Liver (tissue), 9 donors: ENCODE data around the gene WSCD2. TPM values are rescaled to one million over a fixed set of nuclear protein-coding genes. Genes with fewer than 3 reads are reported as not detected.

Experiments used
- DNase-seq: peaks from one replicate; pipeline ENCODE4 v3.0.0-alpha.2; 2017; ENCODE audit warnings: low spot score
- H3K27ac ChIP-seq, 2 donors: one replicate each; pipeline ENCODE4 v1.7.0; 2013; ENCODE audit warnings: inconsistent platforms in 2 of 2, low read length in 2 of 2, control low read depth in 1 of 2, low read depth in 1 of 2, mild to moderate bottlenecking in 1 of 2
- H3K27me3 ChIP-seq, 4 donors: one replicate each; pipeline versions ENCODE4 v1.6.1 to v1.7.0; 2013; ENCODE audit warnings: low read length in 3 of 4, inconsistent platforms in 1 of 4, mild to moderate bottlenecking in 1 of 4, moderate library complexity in 1 of 4; ENCODE audit not compliant: control insufficient read depth in 4 of 4, insufficient read depth in 4 of 4
- H3K36me3 ChIP-seq, 4 donors: one replicate each; pipeline versions ENCODE4 v1.6.1 to v1.7.0; 2013; ENCODE audit warnings: low read length in 3 of 4, mild to moderate bottlenecking in 3 of 4, low read depth in 1 of 4, moderate library complexity in 1 of 4; ENCODE audit not compliant: control insufficient read depth in 4 of 4, insufficient read depth in 3 of 4
- H3K4me1 ChIP-seq, 4 donors: one replicate each; pipeline versions ENCODE4 v1.6.1 to v1.7.0; 2013; ENCODE audit warnings: low read length in 3 of 4, mild to moderate bottlenecking in 3 of 4, moderate library complexity in 1 of 4; ENCODE audit not compliant: control insufficient read depth in 4 of 4, insufficient read depth in 4 of 4
- H3K4me3 ChIP-seq, 3 donors: one replicate each; pipeline versions ENCODE4 v1.6.1 to v1.7.0; 2013; ENCODE audit warnings: low read length in 3 of 3, control low read depth in 1 of 3, low read depth in 1 of 3, mild to moderate bottlenecking in 1 of 3
- H3K9ac ChIP-seq, 2 donors: one replicate each; pipeline ENCODE4 v1.7.0; 2013; ENCODE audit warnings: low read length in 2 of 2, mild to moderate bottlenecking in 2 of 2, moderate library complexity in 2 of 2, control low read depth in 1 of 2, low read depth in 1 of 2
- H3K9me3 ChIP-seq, 4 donors: one replicate each; pipeline versions ENCODE4 v1.6.1 to v1.7.0; 2013; ENCODE audit warnings: low read length in 3 of 4; ENCODE audit not compliant: control insufficient read depth in 4 of 4
- EGR1 ChIP-seq, 2 donors: IDR thresholded peaks; 2 replicates each; pipeline ENCODE4 v1.6.1; 2016 to 2018; ENCODE audit warnings: antibody characterized with exemption in 2 of 2, low read depth in 2 of 2
- FOXA1 ChIP-seq: IDR thresholded peaks from 2 replicates; pipeline ENCODE4 v1.6.1; 2016; ENCODE audit warnings: antibody characterized with exemption
- FOXA2 ChIP-seq: IDR thresholded peaks from 2 replicates; pipeline ENCODE4 v1.6.1; 2016; ENCODE audit warnings: antibody characterized with exemption
- HNF4A ChIP-seq, 2 donors: conservative IDR thresholded peaks; 2 replicates each; pipeline ENCODE4 v1.6.1; 2016; ENCODE audit warnings: antibody characterized with exemption in 2 of 2, mild to moderate bottlenecking in 2 of 2
- HNF4G ChIP-seq: IDR thresholded peaks from 2 replicates; pipeline ENCODE4 v1.6.1; 2016; ENCODE audit warnings: antibody characterized with exemption
- JUND ChIP-seq, 2 donors: IDR thresholded peaks; 2 replicates each; pipeline ENCODE4 v1.6.1; 2016; ENCODE audit warnings: antibody characterized with exemption in 2 of 2
- MAX ChIP-seq: IDR thresholded peaks from 2 replicates; pipeline ENCODE4 v1.6.1; 2016; ENCODE audit warnings: antibody characterized with exemption
- NR2F2 ChIP-seq: IDR thresholded peaks from 2 replicates; pipeline ENCODE4 v1.6.1; 2016; ENCODE audit warnings: antibody characterized with exemption
- RAD21 ChIP-seq, 2 donors: IDR thresholded peaks; 2 replicates each; pipeline ENCODE4 v1.6.1; 2016; ENCODE audit warnings: antibody characterized with exemption in 2 of 2, mild to moderate bottlenecking in 2 of 2
- RXRA ChIP-seq, 2 donors: IDR thresholded peaks; 2 replicates each; pipeline ENCODE4 v1.6.1; 2017 to 2018; ENCODE audit warnings: antibody characterized with exemption in 2 of 2, mild to moderate bottlenecking in 1 of 2
- SP1 ChIP-seq: IDR thresholded peaks from 2 replicates; pipeline ENCODE4 v1.6.1; 2018; ENCODE audit warnings: antibody characterized with exemption, mild to moderate bottlenecking
- TAF1 ChIP-seq: conservative IDR thresholded peaks from 2 replicates; pipeline ENCODE4 v1.6.1; 2016; ENCODE audit warnings: antibody characterized with exemption, mild to moderate bottlenecking
- YY1 ChIP-seq: IDR thresholded peaks from 2 replicates; pipeline ENCODE4 v1.6.1; 2016; ENCODE audit warnings: antibody characterized with exemption, mild to moderate bottlenecking
- WGBS: extraction: QIAGEN DNeasy Blood & Tissue Kit; methylation state at CpG from one replicate; pipeline ENCODE4 v1.1.7; 2013; 5-methylcytosine and 5-hydroxymethylcytosine counted together
- polyA plus RNA-seq, 2 donors: library from polyadenylated mRNA; stranded (reverse) in 1 of 2; unstranded in 1 of 2; fragments of 200-250 nt in 1 of 2; fragments of >200 nt in 1 of 2; fragmentation: Nextera tagmentation in 1 of 2; extraction: Ambion mirVana in 1 of 2; gene quantifications; one replicate each; pipeline versions ENCODE4 v1.2.1 to v1.2.3, GENCODE V29; 2013 to 2015
- total RNA-seq, 2 donors: library from RNA; depleted of rRNA; stranded (reverse); fragments of >200 nt; gene quantifications; one replicate each; pipeline ENCODE4 v1.2.3, GENCODE V29; 2014
- TF ChIP-seq, protein P1 (sequence below): IDR thresholded peaks from 2 replicates; pipeline ENCODE4 v1.6.1; 2016; ENCODE audit warnings: antibody characterized with exemption
- TF ChIP-seq, protein P2 (sequence below): IDR thresholded peaks from 2 replicates; pipeline ENCODE4 v1.6.1; 2016; ENCODE audit warnings: antibody characterized with exemption
- TF ChIP-seq, protein P3 (sequence below): IDR thresholded peaks from 2 replicates; pipeline ENCODE4 v1.6.1; 2016; ENCODE audit warnings: antibody characterized with exemption, mild to moderate bottlenecking
- donor health status: healthy.
- donor health status: healthy.
- donor health status: healthy.
- donor health status: healthy.
- donor health status: healthy.

Gene WSCD2
- total and polyA plus RNA-seq, 4 donors: under 0.01 to 0.09 (median 0.05) TPM; not detected in 1

DNA sequence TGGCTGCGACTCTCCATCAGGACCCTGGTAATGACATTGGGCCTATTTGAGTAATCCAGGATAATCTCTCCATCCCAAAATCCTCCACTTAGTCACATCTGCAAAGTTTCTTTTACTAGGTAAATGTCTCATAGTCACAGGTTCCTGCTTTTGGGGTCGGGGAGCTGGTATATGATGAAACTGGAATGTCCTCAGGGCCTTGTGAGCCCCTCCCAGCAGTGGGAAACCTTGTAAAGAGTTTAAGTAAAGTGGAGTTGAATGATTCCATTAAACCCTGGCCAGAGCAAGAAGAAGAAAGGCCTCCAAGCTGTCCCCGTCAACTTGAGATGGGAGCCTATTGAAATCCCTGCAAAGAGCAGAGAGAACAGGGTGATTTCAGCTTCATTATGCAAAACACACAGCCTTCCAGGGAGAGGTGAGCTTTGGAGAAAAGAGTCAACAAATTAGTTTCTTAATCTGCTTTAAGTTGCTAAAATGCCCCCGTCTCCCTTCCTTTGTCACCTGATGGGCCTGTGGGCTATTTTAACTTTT lies 12.6 kb downstream of the WSCD2 start (continued):
- TF ChIP-seq, protein P1, sequence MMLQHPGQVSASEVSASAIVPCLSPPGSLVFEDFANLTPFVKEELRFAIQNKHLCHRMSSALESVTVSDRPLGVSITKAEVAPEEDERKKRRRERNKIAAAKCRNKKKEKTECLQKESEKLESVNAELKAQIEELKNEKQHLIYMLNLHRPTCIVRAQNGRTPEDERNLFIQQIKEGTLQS: no peak
- TF ChIP-seq, protein P2, sequence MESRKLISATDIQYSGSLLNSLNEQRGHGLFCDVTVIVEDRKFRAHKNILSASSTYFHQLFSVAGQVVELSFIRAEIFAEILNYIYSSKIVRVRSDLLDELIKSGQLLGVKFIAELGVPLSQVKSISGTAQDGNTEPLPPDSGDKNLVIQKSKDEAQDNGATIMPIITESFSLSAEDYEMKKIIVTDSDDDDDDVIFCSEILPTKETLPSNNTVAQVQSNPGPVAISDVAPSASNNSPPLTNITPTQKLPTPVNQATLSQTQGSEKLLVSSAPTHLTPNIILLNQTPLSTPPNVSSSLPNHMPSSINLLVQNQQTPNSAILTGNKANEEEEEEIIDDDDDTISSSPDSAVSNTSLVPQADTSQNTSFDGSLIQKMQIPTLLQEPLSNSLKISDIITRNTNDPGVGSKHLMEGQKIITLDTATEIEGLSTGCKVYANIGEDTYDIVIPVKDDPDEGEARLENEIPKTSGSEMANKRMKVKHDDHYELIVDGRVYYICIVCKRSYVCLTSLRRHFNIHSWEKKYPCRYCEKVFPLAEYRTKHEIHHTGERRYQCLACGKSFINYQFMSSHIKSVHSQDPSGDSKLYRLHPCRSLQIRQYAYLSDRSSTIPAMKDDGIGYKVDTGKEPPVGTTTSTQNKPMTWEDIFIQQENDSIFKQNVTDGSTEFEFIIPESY: no peak
- no peak for TF ChIP-seq SP1
- no peak for TF ChIP-seq RXRA (IDR thresholded peaks at IDR 0.05)
- TF ChIP-seq JUND (IDR thresholded peaks at IDR 0.05): no peak
- TF ChIP-seq FOXA2: no peak

GRCh38 chr12:108143144-108143543 lies 14.1 kb downstream of the WSCD2 start:
- TF ChIP-seq RAD21 (IDR thresholded peaks at IDR 0.05): no peak
- TF ChIP-seq TAF1: no peak
- TF ChIP-seq, protein P3, sequence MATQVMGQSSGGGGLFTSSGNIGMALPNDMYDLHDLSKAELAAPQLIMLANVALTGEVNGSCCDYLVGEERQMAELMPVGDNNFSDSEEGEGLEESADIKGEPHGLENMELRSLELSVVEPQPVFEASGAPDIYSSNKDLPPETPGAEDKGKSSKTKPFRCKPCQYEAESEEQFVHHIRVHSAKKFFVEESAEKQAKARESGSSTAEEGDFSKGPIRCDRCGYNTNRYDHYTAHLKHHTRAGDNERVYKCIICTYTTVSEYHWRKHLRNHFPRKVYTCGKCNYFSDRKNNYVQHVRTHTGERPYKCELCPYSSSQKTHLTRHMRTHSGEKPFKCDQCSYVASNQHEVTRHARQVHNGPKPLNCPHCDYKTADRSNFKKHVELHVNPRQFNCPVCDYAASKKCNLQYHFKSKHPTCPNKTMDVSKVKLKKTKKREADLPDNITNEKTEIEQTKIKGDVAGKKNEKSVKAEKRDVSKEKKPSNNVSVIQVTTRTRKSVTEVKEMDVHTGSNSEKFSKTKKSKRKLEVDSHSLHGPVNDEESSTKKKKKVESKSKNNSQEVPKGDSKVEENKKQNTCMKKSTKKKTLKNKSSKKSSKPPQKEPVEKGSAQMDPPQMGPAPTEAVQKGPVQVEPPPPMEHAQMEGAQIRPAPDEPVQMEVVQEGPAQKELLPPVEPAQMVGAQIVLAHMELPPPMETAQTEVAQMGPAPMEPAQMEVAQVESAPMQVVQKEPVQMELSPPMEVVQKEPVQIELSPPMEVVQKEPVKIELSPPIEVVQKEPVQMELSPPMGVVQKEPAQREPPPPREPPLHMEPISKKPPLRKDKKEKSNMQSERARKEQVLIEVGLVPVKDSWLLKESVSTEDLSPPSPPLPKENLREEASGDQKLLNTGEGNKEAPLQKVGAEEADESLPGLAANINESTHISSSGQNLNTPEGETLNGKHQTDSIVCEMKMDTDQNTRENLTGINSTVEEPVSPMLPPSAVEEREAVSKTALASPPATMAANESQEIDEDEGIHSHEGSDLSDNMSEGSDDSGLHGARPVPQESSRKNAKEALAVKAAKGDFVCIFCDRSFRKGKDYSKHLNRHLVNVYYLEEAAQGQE: no peak
- no peak for TF ChIP-seq JUND (IDR thresholded peaks at IDR 0.05)
- no peak for TF ChIP-seq FOXA1
- TF ChIP-seq HNF4A (conservative IDR thresholded peaks at IDR 0.05): no peak
- no peak for TF ChIP-seq MAX
- TF ChIP-seq, protein P2: no peak
- no peak for TF ChIP-seq YY1
- TF ChIP-seq EGR1 (IDR thresholded peaks at IDR 0.05; ENCODE audit: low read depth in 2 of 2): no peak
- no peak for TF ChIP-seq NR2F2
- TF ChIP-seq SP1: no peak
- TF ChIP-seq HNF4G: no peak
- TF ChIP-seq, protein P1: no peak
- TF ChIP-seq FOXA2: no peak
- Histone ChIP-seq H3K27me3 (peaks cover 0 to 5% (median 2%) of the 10 kb centered on the region in 4 donors), H3K36me3 (no peaks in the 10 kb centered on the region), H3K4me1 (no peaks in the 10 kb centered on the region), H3K4me3 (no peak overlapping the region), H3K27ac (no peak overlapping the region), H3K9me3 (no peaks in the 10 kb centered on the region), H3K9ac (no peak overlapping the region)
- no peak for DNase-seq
- WGBS: 37% methylated on average over 1 of the region's 1 CpG
